Measurements from ENCODE around the gene PYDC1. TPM values are rescaled to one million over a fixed set of nuclear protein-coding genes. Genes with fewer than 3 reads are reported as not detected.
A peak's percentile ranks its signal among the peaks of the same experiment; 100 is the strongest.

Gene PYDC1
- total and polyA plus RNA-seq, 2 of the 13 experiments (the other 11 are each of a cell fraction or from before 2014, with no cell fraction given) = not detected

DNA sequence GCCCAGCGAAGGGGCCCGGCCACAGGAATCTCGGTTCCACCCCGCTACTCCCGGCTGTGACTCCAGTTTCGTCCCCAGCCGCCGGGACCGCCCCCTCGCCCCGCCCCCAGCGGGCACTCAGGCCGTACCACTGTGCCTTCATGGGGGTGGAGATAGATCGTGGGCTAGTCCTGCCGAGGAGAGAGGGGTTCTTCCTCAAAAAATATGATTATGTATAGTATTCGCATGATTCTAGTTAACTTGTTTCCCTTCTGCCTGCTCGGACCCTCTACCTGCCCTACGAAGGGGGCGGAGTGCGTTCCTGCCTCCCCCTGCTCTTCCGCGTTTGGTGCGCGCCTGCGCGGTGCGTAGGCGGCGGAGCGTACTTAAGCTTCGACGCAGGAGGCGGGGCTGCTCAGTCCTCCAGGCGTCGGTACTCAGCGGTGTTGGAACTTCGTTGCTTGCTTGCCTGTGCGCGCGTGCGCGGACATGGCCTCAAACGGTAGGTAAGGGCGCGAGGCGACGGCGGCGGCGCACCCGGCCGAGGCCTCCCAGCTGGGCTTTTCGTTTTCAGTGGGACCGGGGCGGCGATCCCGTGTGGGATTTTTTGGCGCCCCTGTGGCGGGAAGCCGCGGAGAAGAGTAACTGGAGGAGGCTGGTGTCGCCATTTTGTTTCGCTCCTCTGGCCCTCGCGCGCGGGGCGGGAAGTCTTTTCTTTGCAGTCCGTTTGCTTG, 37.0 kb downstream of the PYDC1 start, which contains the start of gene FUS (continued):
- TF ChIP-seq HMG20A (CRISPR knock-in tag; IDR thresholded peaks at IDR 0.05; ENCODE audit: borderline replicate concordance) (no peak), NR2F2 (IDR thresholded peaks at IDR 0.05; ENCODE audit: borderline replicate concordance, low read depth) (peak; percentile 71; the same call in 1 of the 2 replicates), ZNF781 (CRISPR knock-in tag; IDR thresholded peaks at IDR 0.05; ENCODE audit: borderline replicate concordance, not compliant biosample characterization) (no peak), SRSF1 (optimal IDR thresholded peaks at IDR 0.05; ENCODE audit: low read depth, low read length) (peak; percentile 98), HNRNPK (IDR thresholded peaks at IDR 0.05; ENCODE audit: low read depth, low read length, poor library complexity, severe bottlenecking) (peak; percentile 69), ZNF431 (CRISPR knock-in tag; IDR thresholded peaks at IDR 0.05; ENCODE audit: borderline replicate concordance, low read depth) (0 out of 2 replicates have a peak, but pooled peaks have one; percentile 74), ZNF678 (CRISPR knock-in tag; IDR thresholded peaks at IDR 0.05) (peak; percentile 94), ZSCAN20 (CRISPR knock-in tag; IDR thresholded peaks at IDR 0.05; ENCODE audit: borderline replicate concordance) (no peak; the same call in none of the 2 replicates), CCDC6 (CRISPR knock-in tag; IDR thresholded peaks at IDR 0.05) (peak; percentile 10; the same call in 1 of the 2 replicates), PRPF4 (IDR thresholded peaks at IDR 0.05; ENCODE audit: low read depth, low read length, poor library complexity, severe bottlenecking) (no peak), CENPBD1 (CRISPR knock-in tag; IDR thresholded peaks at IDR 0.05; ENCODE audit: borderline replicate concordance, low read depth) (peak; percentile 67; the same call in 1 of the 2 replicates), NR3C1 (CRISPR knock-in tag; IDR thresholded peaks at IDR 0.05) (peak; percentile 91; the same call in 1 of the 2 replicates), ZMAT3 (CRISPR knock-in tag; conservative IDR thresholded peaks at IDR 0.05) (peak; percentile 98; the same call in 1 of the 2 replicates), ATM (IDR thresholded peaks at IDR 0.05; ENCODE audit: borderline replicate concordance) (no peak), ELF3 (CRISPR knock-in tag; IDR thresholded peaks at IDR 0.05) (peak; percentile 75; the same call in 1 of the 2 replicates), ZMYM4 (CRISPR knock-in tag; IDR thresholded peaks at IDR 0.05) (peak; percentile 74)
- TF ChIP-seq, protein P1, sequence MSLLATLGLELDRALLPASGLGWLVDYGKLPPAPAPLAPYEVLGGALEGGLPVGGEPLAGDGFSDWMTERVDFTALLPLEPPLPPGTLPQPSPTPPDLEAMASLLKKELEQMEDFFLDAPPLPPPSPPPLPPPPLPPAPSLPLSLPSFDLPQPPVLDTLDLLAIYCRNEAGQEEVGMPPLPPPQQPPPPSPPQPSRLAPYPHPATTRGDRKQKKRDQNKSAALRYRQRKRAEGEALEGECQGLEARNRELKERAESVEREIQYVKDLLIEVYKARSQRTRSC (CRISPR knock-in tag; IDR thresholded peaks at IDR 0.05; ENCODE audit: low read depth) = 0 out of 2 replicates have a peak, but pooled peaks have one; percentile 34
- TF ChIP-seq, protein P2, sequence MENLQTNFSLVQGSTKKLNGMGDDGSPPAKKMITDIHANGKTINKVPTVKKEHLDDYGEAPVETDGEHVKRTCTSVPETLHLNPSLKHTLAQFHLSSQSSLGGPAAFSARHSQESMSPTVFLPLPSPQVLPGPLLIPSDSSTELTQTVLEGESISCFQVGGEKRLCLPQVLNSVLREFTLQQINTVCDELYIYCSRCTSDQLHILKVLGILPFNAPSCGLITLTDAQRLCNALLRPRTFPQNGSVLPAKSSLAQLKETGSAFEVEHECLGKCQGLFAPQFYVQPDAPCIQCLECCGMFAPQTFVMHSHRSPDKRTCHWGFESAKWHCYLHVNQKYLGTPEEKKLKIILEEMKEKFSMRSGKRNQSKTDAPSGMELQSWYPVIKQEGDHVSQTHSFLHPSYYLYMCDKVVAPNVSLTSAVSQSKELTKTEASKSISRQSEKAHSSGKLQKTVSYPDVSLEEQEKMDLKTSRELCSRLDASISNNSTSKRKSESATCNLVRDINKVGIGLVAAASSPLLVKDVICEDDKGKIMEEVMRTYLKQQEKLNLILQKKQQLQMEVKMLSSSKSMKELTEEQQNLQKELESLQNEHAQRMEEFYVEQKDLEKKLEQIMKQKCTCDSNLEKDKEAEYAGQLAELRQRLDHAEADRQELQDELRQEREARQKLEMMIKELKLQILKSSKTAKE (CRISPR knock-in tag; IDR thresholded peaks at IDR 0.05; ENCODE audit: borderline replicate concordance) = peak; percentile 80
- TF ChIP-seq, protein P3, sequence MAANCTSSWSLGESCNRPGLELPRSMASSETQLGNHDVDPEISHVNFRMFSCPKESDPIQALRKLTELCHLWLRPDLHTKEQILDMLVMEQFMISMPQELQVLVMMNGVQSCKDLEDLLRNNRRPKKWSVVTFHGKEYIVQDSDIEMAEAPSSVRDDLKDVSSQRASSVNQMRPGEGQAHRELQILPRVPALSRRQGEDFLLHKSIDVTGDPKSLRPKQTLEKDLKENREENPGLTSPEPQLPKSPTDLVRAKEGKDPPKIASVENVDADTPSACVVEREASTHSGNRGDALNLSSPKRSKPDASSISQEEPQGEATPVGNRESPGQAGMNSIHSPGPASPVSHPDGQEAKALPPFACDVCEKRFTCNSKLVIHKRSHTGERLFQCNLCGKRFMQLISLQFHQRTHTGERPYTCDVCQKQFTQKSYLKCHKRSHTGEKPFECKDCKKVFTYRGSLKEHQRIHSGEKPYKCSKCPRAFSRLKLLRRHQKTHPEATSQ (CRISPR knock-in tag; IDR thresholded peaks at IDR 0.05; ENCODE audit: borderline replicate concordance) = peak; percentile 88; the same call in 1 of the 2 replicates

All from HepG2 (cell line).